ENCODE results near the gene HINFP. TPM values are rescaled to one million over a fixed set of nuclear protein-coding genes. Genes with fewer than 3 reads are reported as not detected.

HINFP gene
- total and polyA plus RNA-seq, 9 of the 15 experiments (the other 6 are each of a cell fraction or from before 2014, with no cell fraction given) = 13.8 to 34.1 (median 22.5) TPM

- TF ChIP-seq, protein P1, sequence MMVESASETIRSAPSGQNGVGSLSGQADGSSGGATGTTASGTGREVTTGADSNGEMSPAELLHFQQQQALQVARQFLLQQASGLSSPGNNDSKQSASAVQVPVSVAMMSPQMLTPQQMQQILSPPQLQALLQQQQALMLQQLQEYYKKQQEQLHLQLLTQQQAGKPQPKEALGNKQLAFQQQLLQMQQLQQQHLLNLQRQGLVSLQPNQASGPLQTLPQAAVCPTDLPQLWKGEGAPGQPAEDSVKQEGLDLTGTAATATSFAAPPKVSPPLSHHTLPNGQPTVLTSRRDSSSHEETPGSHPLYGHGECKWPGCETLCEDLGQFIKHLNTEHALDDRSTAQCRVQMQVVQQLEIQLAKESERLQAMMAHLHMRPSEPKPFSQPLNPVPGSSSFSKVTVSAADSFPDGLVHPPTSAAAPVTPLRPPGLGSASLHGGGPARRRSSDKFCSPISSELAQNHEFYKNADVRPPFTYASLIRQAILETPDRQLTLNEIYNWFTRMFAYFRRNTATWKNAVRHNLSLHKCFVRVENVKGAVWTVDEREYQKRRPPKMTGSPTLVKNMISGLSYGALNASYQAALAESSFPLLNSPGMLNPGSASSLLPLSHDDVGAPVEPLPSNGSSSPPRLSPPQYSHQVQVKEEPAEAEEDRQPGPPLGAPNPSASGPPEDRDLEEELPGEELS (CRISPR knock-in tag; IDR thresholded peaks at IDR 0.05; ENCODE audit: borderline replicate concordance) = no peak
- TF ChIP-seq NCOA4 (IDR thresholded peaks at IDR 0.05; ENCODE audit: partially characterized antibody) = no peak
- no peak for TF ChIP-seq MTA2 (IDR thresholded peaks at IDR 0.05; ENCODE audit: low read depth)
- TF ChIP-seq PYGO2 (tag; IDR thresholded peaks at IDR 0.05) = no peak
- TF ChIP-seq TAL1 (IDR thresholded peaks at IDR 0.05) = no peak
- TF ChIP-seq ZFX (CRISPR knock-in tag; IDR thresholded peaks at IDR 0.05) = no peak
- no peak for TF ChIP-seq ZNF134 (CRISPR knock-in tag; conservative IDR thresholded peaks at IDR 0.05)
- no peak for TF ChIP-seq THRAP3 (IDR thresholded peaks at IDR 0.05; ENCODE audit: borderline replicate concordance)
- TF ChIP-seq TEAD1 (CRISPR knock-in tag; IDR thresholded peaks at IDR 0.05) = no peak
- no peak for TF ChIP-seq CBX5 (IDR thresholded peaks at IDR 0.05; ENCODE audit: borderline replicate concordance, low read depth)
- TF ChIP-seq ZNF146 (CRISPR knock-in tag; IDR thresholded peaks at IDR 0.05; ENCODE audit: unreplicated experiment) = no peak
- TF ChIP-seq MITF (IDR thresholded peaks at IDR 0.05) = no peak
- no peak for TF ChIP-seq NFXL1 (CRISPR knock-in tag; IDR thresholded peaks at IDR 0.05)
- TF ChIP-seq ZNF75A (CRISPR knock-in tag; IDR thresholded peaks at IDR 0.05) = no peak
- TF ChIP-seq KDM4B (IDR thresholded peaks at IDR 0.05; ENCODE audit: borderline replicate concordance in 2 of 2, low read depth in 1 of 2) = peak in 1 of 2 experiments; percentile 51; a peak in 1 of 4 replicates
- TF ChIP-seq SETDB1 (IDR thresholded peaks at IDR 0.05; ENCODE audit: low read length) = no peak
- TF ChIP-seq JUNB (CRISPR knock-in tag; conservative IDR thresholded peaks at IDR 0.05) = no peak
- TF ChIP-seq ZNF780A (CRISPR knock-in tag; IDR thresholded peaks at IDR 0.05) = no peak
- TF ChIP-seq HMGN3 (IDR thresholded peaks at IDR 0.05; ENCODE audit: borderline replicate concordance, extremely low read depth, insufficient read length, low read depth, low read length) = peak; percentile 74
- no peak for TF ChIP-seq BCLAF1 (IDR thresholded peaks at IDR 0.05; ENCODE audit: borderline replicate concordance in 1 of 2, control insufficient read depth in 1 of 2, low read depth in 2 of 2, low read length in 1 of 2)
- TF ChIP-seq JUND (IDR thresholded peaks at IDR 0.05; ENCODE audit: borderline replicate concordance, low read depth, low read length) = peak; percentile 32
- peak; percentile 53; the same call in 1 of the 3 replicates for TF ChIP-seq JUND (tag; IDR thresholded peaks at IDR 0.05; ENCODE audit: borderline replicate concordance, low read depth, low read length)
- peak in 1 of 2 experiments; percentile 81; a peak in 1 of 4 replicates for TF ChIP-seq HDAC1 (IDR thresholded peaks at IDR 0.05)
These were observed 36.5 kb upstream of the HINFP start, which contains the start of gene HMBS (continued) for GRCh38 chr11:119084663-119085436.
